DMS 273 treated with DMSO at 0.1 percent for 48 hours (cell line): Measurements from ENCODE around the gene ABI3.

Source experiments
- DNase-seq: peaks from one replicate; lab custom pipeline; 2025; lab: John Stamatoyannopoulos, UW

Gene ABI3

GRCh38 chr17:49225554-49226236 lies 15.2 kb downstream of the ABI3 start:
- DNase-seq = no peak

GRCh38 chr17:49226771-49227435 lies 16.4 kb downstream of the ABI3 start:
- DNase-seq = no peak

- peak; percentile 10 for DNase-seq
These were observed 17.1 kb downstream of the ABI3 start for GRCh38 chr17:49227436-49228261.

- DNase-seq = no peak
These were observed 18.7 kb downstream of the ABI3 start for GRCh38 chr17:49229076-49229804.

GRCh38 chr17:49229805-49230600 lies 19.5 kb downstream of the ABI3 start:
- no peak for DNase-seq

- DNase-seq = peak; percentile 30
These were observed 20.4 kb downstream of the ABI3 start, which contains the start of gene PHOSPHO1 for GRCh38 chr17:49230636-49231562. PHOSPHO1 (minus strand) TSS chr17:49230787; CDS start chr17:49226691, 4,096 bp downstream.

GRCh38 chr17:49231563-49231894 lies 21.0 kb downstream of the ABI3 start:
- no peak for DNase-seq

GRCh38 chr17:49234509-49235080 lies 24.1 kb downstream of the ABI3 start:
- no peak for DNase-seq

- DNase-seq = no peak
These were observed 25.4 kb downstream of the ABI3 start for GRCh38 chr17:49235896-49236295.

- no peak for DNase-seq
These were observed 29.5 kb downstream of the ABI3 start for GRCh38 chr17:49239963-49240362.

- no peak for DNase-seq
These were observed 30.1 kb downstream of the ABI3 start for GRCh38 chr17:49240619-49241018.

- DNase-seq = no peak
These were observed 30.5 kb downstream of the ABI3 start for GRCh38 chr17:49241040-49241439.

GRCh38 chr17:49241692-49242397 lies 31.3 kb downstream of the ABI3 start:
- no peak for DNase-seq

GRCh38 chr17:49242813-49243212 lies 32.3 kb downstream of the ABI3 start:
- DNase-seq = no peak

- DNase-seq = no peak
These were observed 34.3 kb downstream of the ABI3 start for GRCh38 chr17:49244839-49245238.

GRCh38 chr17:49247944-49248343 lies 37.4 kb downstream of the ABI3 start:
- DNase-seq = no peak

GRCh38 chr17:49249292-49249794 lies 38.8 kb downstream of the ABI3 start:
- no peak for DNase-seq

- DNase-seq = no peak
These were observed 39.5 kb downstream of the ABI3 start for GRCh38 chr17:49249890-49250522.
